ENCODE results near the gene TEX26. TPM values are rescaled to one million over a fixed set of nuclear protein-coding genes. Genes with fewer than 3 reads are reported as not detected.

Gene TEX26
- total and polyA plus RNA-seq, 9 of the 15 experiments (the other 6 are each of a cell fraction or from before 2014, with no cell fraction given), result not detected

- FAIRE-seq, result no peak
- no peak overlapping the region for H2AFZ ChIP-seq (ENCODE audit: low read depth, low read length)
Observed at GRCh38 chr13:31009166-31009565, 76.7 kb downstream of the TEX26 start.

More at GRCh38 chr13:31009166-31009565, 76.7 kb downstream of the TEX26 start:
- in situ Hi-C loops (cut with MboI) (no loop called here), intact Hi-C loops (cut with micrococcal nuclease) (no loop called here)
- H4K20me1 ChIP-seq (replicated peaks; ENCODE audit: control insufficient read depth, insufficient read depth, low read length), result no peaks in the 10 kb centered on the region
- no peaks in the 10 kb centered on the region for H3K9me1 ChIP-seq (ENCODE audit: control insufficient read depth, insufficient read depth, low read length)
- H3K9me3 ChIP-seq (replicated peaks; ENCODE audit: control insufficient read depth, insufficient read depth, low read depth, low read length), result no peaks in the 10 kb centered on the region
- H3K4me2 ChIP-seq (ENCODE audit: insufficient read depth, low read length), result no peak overlapping the region
- no peaks in the 10 kb centered on the region for H3K79me2 ChIP-seq (ENCODE audit: control insufficient read depth, insufficient read depth, low read length)
- DNase-seq (ENCODE audit: extremely low read depth in 1 of 4, low spot score in 3 of 4) (no peak), ATAC-seq (no peak)
- no peak overlapping the region for H3K9ac ChIP-seq (ENCODE audit: insufficient read depth in 1 of 2, low read depth in 2 of 2, low read length in 2 of 2)
- H3K27me3 ChIP-seq (ENCODE audit: control insufficient read depth in 2 of 2, insufficient read depth in 2 of 2, low read length in 2 of 2), result peaks cover 4 to 14% of the 10 kb centered on the region in 2 experiments; a peak in 2 of 5 replicates
- ChIA-PET CTCF (ENCODE audit: low intra/inter-chr PET ratio) (no interaction called here), POLR2A (interaction anchor here (0.6 kb wide), 1 partner anchor 20 kb away, joined by 4 read pairs; no protein-coding TSS in a partner anchor)
- TF ChIP-seq NEUROD1 (IDR thresholded peaks at IDR 0.05; ENCODE audit: borderline replicate concordance, low read depth, low read length, partially characterized antibody) (no peak), SMARCE1 (IDR thresholded peaks at IDR 0.05) (no peak), BRD9 (IDR thresholded peaks at IDR 0.05; ENCODE audit: low read depth, partially characterized antibody) (no peak), ARID1B (IDR thresholded peaks at IDR 0.05) (no peak), SPI1 (IDR thresholded peaks at IDR 0.05; ENCODE audit: borderline replicate concordance, low read depth, low read length) (no peak), NFATC3 (IDR thresholded peaks at IDR 0.05) (no peak), ZNF174 (CRISPR knock-in tag; IDR thresholded peaks at IDR 0.05) (no peak), ZNF324 (CRISPR knock-in tag; IDR thresholded peaks at IDR 0.05) (no peak)
- TF ChIP-seq, protein P1, sequence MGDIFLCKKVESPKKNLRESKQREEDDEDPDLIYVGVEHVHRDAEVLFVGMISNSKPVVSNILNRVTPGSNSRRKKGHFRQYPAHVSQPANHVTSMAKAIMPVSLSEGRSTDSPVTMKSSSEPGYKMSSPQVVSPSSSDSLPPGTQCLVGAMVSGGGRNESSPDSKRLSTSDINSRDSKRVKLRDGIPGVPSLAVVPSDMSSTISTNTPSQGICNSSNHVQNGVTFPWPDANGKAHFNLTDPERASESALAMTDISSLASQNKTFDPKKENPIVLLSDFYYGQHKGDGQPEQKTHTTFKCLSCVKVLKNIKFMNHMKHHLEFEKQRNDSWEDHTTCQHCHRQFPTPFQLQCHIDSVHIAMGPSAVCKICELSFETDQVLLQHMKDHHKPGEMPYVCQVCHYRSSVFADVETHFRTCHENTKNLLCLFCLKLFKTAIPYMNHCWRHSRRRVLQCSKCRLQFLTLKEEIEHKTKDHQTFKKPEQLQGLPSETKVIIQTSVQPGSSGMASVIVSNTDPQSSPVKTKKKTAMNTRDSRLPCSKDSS (IDR thresholded peaks at IDR 0.05; ENCODE audit: low read depth, partially characterized antibody), result no peak
- no peak overlapping the region for H3K27ac ChIP-seq (ENCODE audit: extremely low read depth, low read depth, low read length)
- no peaks in the 10 kb centered on the region for H3K4me1 ChIP-seq (replicated peaks in 1 of 2; ENCODE audit: control insufficient read depth in 2 of 2, insufficient read depth in 2 of 2, low read length in 2 of 2)
- no peaks in the 10 kb centered on the region for H3K36me3 ChIP-seq (ENCODE audit: control insufficient read depth, insufficient read depth, low read length)
- no CpG with 5 or more reads among the region's 5 CpGs for WGBS (ENCODE audit: insufficient coverage, low coverage, missing lambda C conversion rate)
- no peak overlapping the region for H3K4me3 ChIP-seq
- BruUV-seq (replicated peaks), result no TSS peak

Measured in K562 (cell line).